GM12865 (cell line): ENCODE measurements around the gene C9orf78.

ENCODE experiments used
- DNase-seq: peaks from one replicate; pipeline ENCODE4 v3.0.0; 2010; ENCODE audit warnings: low read depth
- H3K4me3 ChIP-seq: 2 replicates; pipeline ENCODE4 v1.5.1; 2011; ENCODE audit warnings: mild to moderate bottlenecking, low read depth, low read length, control low read depth
- TF ChIP-seq, protein P1 (sequence below): IDR thresholded peaks from 2 replicates; pipeline ENCODE4 v1.5.1; 2011; ENCODE audit warnings: low read length, control low read depth, low read depth, inconsistent platforms; ENCODE audit not compliant: insufficient read depth; ENCODE audit errors: missing control alignments

The C9orf78 gene

GRCh38 chr9:129858167-129858962 lies 23.3 kb upstream of the C9orf78 start:
- no peak overlapping the region for H3K4me3 ChIP-seq
- TF ChIP-seq, protein P1, sequence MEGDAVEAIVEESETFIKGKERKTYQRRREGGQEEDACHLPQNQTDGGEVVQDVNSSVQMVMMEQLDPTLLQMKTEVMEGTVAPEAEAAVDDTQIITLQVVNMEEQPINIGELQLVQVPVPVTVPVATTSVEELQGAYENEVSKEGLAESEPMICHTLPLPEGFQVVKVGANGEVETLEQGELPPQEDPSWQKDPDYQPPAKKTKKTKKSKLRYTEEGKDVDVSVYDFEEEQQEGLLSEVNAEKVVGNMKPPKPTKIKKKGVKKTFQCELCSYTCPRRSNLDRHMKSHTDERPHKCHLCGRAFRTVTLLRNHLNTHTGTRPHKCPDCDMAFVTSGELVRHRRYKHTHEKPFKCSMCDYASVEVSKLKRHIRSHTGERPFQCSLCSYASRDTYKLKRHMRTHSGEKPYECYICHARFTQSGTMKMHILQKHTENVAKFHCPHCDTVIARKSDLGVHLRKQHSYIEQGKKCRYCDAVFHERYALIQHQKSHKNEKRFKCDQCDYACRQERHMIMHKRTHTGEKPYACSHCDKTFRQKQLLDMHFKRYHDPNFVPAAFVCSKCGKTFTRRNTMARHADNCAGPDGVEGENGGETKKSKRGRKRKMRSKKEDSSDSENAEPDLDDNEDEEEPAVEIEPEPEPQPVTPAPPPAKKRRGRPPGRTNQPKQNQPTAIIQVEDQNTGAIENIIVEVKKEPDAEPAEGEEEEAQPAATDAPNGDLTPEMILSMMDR, result no peak
- DNase-seq, result no peak

DNA sequence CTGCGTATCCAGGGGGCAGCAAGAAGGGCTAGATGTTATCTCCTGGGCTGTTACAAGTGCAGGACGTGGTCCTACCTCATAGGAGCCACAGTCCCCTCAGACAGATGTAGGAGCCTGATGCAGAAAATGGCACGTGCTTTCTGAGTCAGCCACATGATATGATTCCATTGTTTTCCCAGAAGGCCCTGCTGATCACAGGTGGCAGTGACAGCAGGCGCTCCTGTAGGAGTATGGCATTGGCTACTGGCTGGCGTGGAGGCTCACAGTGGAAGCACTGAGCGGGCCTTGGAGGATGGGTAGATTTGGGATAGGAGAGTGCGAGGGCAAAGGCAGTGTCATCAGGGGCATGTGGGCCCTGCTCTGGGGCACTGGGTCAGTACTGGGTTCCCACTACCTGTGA lies 22.1 kb upstream of the C9orf78 start:
- no peak for DNase-seq
- no peak overlapping the region for H3K4me3 ChIP-seq
- TF ChIP-seq, protein P1, result no peak

- no peak for DNase-seq
- TF ChIP-seq, protein P1, result no peak
- no peak overlapping the region for H3K4me3 ChIP-seq
Observed at GRCh38 chr9:129854588-129855110, 19.6 kb upstream of the C9orf78 start.

GRCh38 chr9:129853614-129854013 lies 18.5 kb upstream of the C9orf78 start:
- TF ChIP-seq, protein P1, result no peak
- H3K4me3 ChIP-seq, result no peak overlapping the region
- no peak for DNase-seq

GRCh38 chr9:129852579-129852978 lies 17.5 kb upstream of the C9orf78 start:
- H3K4me3 ChIP-seq, result no peak overlapping the region
- TF ChIP-seq, protein P1, result no peak
- DNase-seq, result no peak

DNA sequence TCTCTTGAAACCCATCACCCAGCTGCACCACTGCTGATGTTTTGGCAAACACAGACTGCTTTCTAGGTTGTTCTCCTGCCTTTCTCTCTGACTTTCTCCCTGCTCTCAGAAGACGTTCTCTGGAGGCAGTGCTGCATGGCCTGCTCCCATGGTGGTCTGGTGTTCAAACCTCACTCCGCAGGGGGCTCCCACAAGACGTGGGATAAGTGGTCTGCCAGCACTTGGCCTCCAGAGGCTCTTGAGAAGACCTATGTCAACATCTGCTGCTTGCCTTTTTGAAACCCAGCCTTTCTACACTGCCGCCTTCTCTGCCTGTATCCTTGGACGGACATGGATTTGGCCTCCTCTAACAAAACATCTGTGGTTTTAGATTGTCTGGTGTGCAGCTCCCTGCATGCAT lies 16.7 kb upstream of the C9orf78 start:
- TF ChIP-seq, protein P1, result no peak
- no peak for DNase-seq
- H3K4me3 ChIP-seq, result no peak overlapping the region
